Neural cell (in vitro differentiated cells): ENCODE measurements around the gene C2CD4A. TPM values are rescaled to one million over a fixed set of nuclear protein-coding genes. Genes with fewer than 3 reads are reported as not detected.

Experiments
- H2AFZ ChIP-seq: fragments of 200-600, 300-800 bp; sonication (generic), shearing (Covaris generic); 2 replicates; pipeline ENCODE4 v1.6.0; 2014; ENCODE audit warnings: low read depth, mild to moderate bottlenecking, antibody characterized with exemption, low read length, moderate library complexity
- H3F3A ChIP-seq: fragments of 200-600 bp; shearing (Covaris generic); 2 replicates; pipeline ENCODE4 v1.6.1; 2016; ENCODE audit warnings: mild to moderate bottlenecking, moderate library complexity, mixed read lengths, antibody characterized with exemption, low read length; ENCODE audit not compliant: insufficient read depth, poor library complexity, severe bottlenecking
- H3K27ac ChIP-seq: fragments of 200-600, 300-800 bp; sonication (generic), shearing (Covaris generic); 2 replicates; pipeline ENCODE4 v1.5.1; 2014; ENCODE audit warnings: mild to moderate bottlenecking, low read length, moderate library complexity
- H3K27me3 ChIP-seq: fragments of 300-800, 200-600 bp; sonication (generic), shearing (Covaris generic); 2 replicates; pipeline ENCODE4 v1.6.0; 2014; ENCODE audit warnings: mild to moderate bottlenecking, low read depth, low read length, moderate library complexity; ENCODE audit not compliant: insufficient read depth
- H3K36me3 ChIP-seq: fragments of 300-800, 200-600 bp; sonication (generic), shearing (Covaris generic); 2 replicates; pipeline ENCODE4 v1.5.1; 2014; ENCODE audit warnings: mild to moderate bottlenecking, antibody characterized with exemption, low read length, moderate library complexity; ENCODE audit not compliant: insufficient read depth
- H3K4me2 ChIP-seq: fragments of 300-800, 200-600 bp; sonication (generic), shearing (Covaris generic); 2 replicates; pipeline ENCODE4 v1.6.0; 2014; ENCODE audit warnings: mild to moderate bottlenecking, low read length
- H3K4me3 ChIP-seq: fragments of 300-800, 200-600 bp; sonication (generic), shearing (Covaris generic); 2 replicates; pipeline ENCODE4 v1.5.1; 2014; ENCODE audit warnings: mild to moderate bottlenecking, low read length, moderate library complexity
- H3K79me2 ChIP-seq: fragments of 200-600 bp; shearing (Covaris generic); replicated peaks from 2 replicates; pipeline ENCODE4 v1.6.0; 2014; ENCODE audit warnings: mild to moderate bottlenecking, low read length, moderate library complexity; ENCODE audit not compliant: insufficient read depth
- H3K9ac ChIP-seq: fragments of 300-800, 200-600 bp; sonication (generic), shearing (Covaris generic); 2 replicates; pipeline ENCODE4 v1.6.1; 2016; ENCODE audit warnings: mild to moderate bottlenecking, low read length, mixed read lengths
- H3K9me2 ChIP-seq: fragments of 200-600 bp; shearing (Covaris generic); 2 replicates; pipeline ENCODE4 v1.6.1; 2016; ENCODE audit warnings: mild to moderate bottlenecking, low read length, mixed read lengths; ENCODE audit not compliant: insufficient read depth
- H3K9me3 ChIP-seq: fragments of 200-600, 300-800 bp; sonication (generic), shearing (Covaris generic); 2 replicates; pipeline ENCODE4 v1.6.1; 2016; ENCODE audit warnings: mild to moderate bottlenecking, mixed run types, low read length, moderate library complexity, mixed read lengths
- H4K20me1 ChIP-seq: fragments of 200-600 bp; shearing (Covaris generic); 2 replicates; pipeline ENCODE4 v1.6.1; 2016; ENCODE audit warnings: mild to moderate bottlenecking, mixed run types; ENCODE audit not compliant: insufficient read depth
- CTCF ChIP-seq: fragments of 450-650 bp; IDR thresholded peaks from 2 replicates; pipeline ENCODE4 v1.5.1; 2014; ENCODE audit warnings: antibody characterized with exemption, mild to moderate bottlenecking, moderate library complexity; ENCODE audit not compliant: poor library complexity, severe bottlenecking
- EP300 ChIP-seq: fragments of 450-650 bp; conservative IDR thresholded peaks from 2 replicates; pipeline ENCODE4 v1.6.1; 2014; ENCODE audit warnings: antibody characterized with exemption, mild to moderate bottlenecking, moderate library complexity; ENCODE audit not compliant: poor library complexity, severe bottlenecking
- EZH2 ChIP-seq: fragments of 200-600, 300-800 bp; shearing (Covaris generic), sonication (generic); IDR thresholded peaks from 2 replicates; pipeline ENCODE4 v1.6.1; 2014; ENCODE audit warnings: antibody characterized with exemption, low read length, borderline replicate concordance, mild to moderate bottlenecking; ENCODE audit not compliant: insufficient read depth, poor library complexity, severe bottlenecking
- MXI1 ChIP-seq: fragments of 450-650 bp; conservative IDR thresholded peaks from 2 replicates; pipeline ENCODE4 v1.6.1; 2014; ENCODE audit warnings: antibody characterized with exemption, mild to moderate bottlenecking; ENCODE audit not compliant: poor library complexity, severe bottlenecking
- POLR2AphosphoS5 ChIP-seq: IDR thresholded peaks from 2 replicates; pipeline ENCODE4 v1.6.1; 2012
- RAD21 ChIP-seq: fragments of 450-650 bp; conservative IDR thresholded peaks from 2 replicates; pipeline ENCODE4 v1.6.1; 2014; ENCODE audit warnings: antibody characterized with exemption, mild to moderate bottlenecking, moderate library complexity
- REST ChIP-seq: IDR thresholded peaks from 2 replicates; pipeline ENCODE4 v1.6.1; 2012; ENCODE audit warnings: borderline replicate concordance
- SMC3 ChIP-seq: fragments of 450-650 bp; conservative IDR thresholded peaks from 2 replicates; pipeline ENCODE4 v1.6.1; 2014; ENCODE audit warnings: antibody characterized with exemption, mild to moderate bottlenecking, moderate library complexity; ENCODE audit not compliant: poor library complexity
- TAF1 ChIP-seq: IDR thresholded peaks from 2 replicates; pipeline ENCODE4 v1.6.1; 2012; ENCODE audit warnings: low read depth
- polyA plus RNA-seq: library from polyadenylated mRNA; depleted of rRNA; stranded (reverse); fragments of >200 nt; gene quantifications from 2 replicates; pipeline ENCODE4 v1.2.3, GENCODE V29; 2014

Gene C2CD4A
- polyA plus RNA-seq, 1 donor from 2014 or later: not detected

GRCh38 chr15:62035256-62035924, 31.4 kb upstream of the C2CD4A start:
- Histone ChIP-seq H4K20me1 (no peaks in the 10 kb centered on the region), H3K4me2 (no peak overlapping the region), H3K9ac (no peak overlapping the region), H3K9me3 (no peaks in the 10 kb centered on the region), H3K9me2 (no peaks in the 10 kb centered on the region), H3K27me3 (no peaks in the 10 kb centered on the region), H3K27ac (no peak overlapping the region), H3F3A (no peaks in the 10 kb centered on the region), H3K36me3 (no peaks in the 10 kb centered on the region), H2AFZ (no peak overlapping the region), H3K4me3 (no peak overlapping the region), H3K79me2 (no peaks in the 10 kb centered on the region)
- no peak for TF ChIP-seq EZH2
- TF ChIP-seq SMC3: no peak
- no peak for TF ChIP-seq TAF1
- no peak for TF ChIP-seq EP300
- no peak for TF ChIP-seq MXI1
- TF ChIP-seq REST: no peak
- no peak for TF ChIP-seq RAD21
- no peak for TF ChIP-seq CTCF
- TF ChIP-seq POLR2AphosphoS5: no peak

GRCh38 chr15:62046078-62046743, 20.6 kb upstream of the C2CD4A start:
- H3K4me3 ChIP-seq: no peak overlapping the region
- H3K4me2 ChIP-seq: no peak overlapping the region
- no peaks in the 10 kb centered on the region for H3F3A ChIP-seq
- H3K36me3 ChIP-seq: no peaks in the 10 kb centered on the region
- no peaks in the 10 kb centered on the region for H3K9me2 ChIP-seq
- TF ChIP-seq REST (no peak), POLR2AphosphoS5 (no peak), CTCF (no peak), EZH2 (no peak), RAD21 (no peak)
- H3K27ac ChIP-seq: no peak overlapping the region
- H2AFZ ChIP-seq: no peak overlapping the region
- no peaks in the 10 kb centered on the region for H3K9me3 ChIP-seq
- H3K79me2 ChIP-seq: peaks cover 5% of the 10 kb centered on the region
- no peaks in the 10 kb centered on the region for H4K20me1 ChIP-seq
- no peaks in the 10 kb centered on the region for H3K27me3 ChIP-seq
- no peak overlapping the region for H3K9ac ChIP-seq
